Esophagus (tissue), 2 donors: ENCODE data around the gene C5AR2. TPM values are rescaled to one million over a fixed set of nuclear protein-coding genes. Genes with fewer than 3 reads are reported as not detected.
"Not testable (repeated sequence)": the region's sequence is repeated elsewhere in the genome, so short reads cannot be mapped to it uniquely, and the experiment has no call there.

Experiments used
- H3K27ac ChIP-seq, 2 donors: one replicate each; pipeline ENCODE4 v1.5.1; 2013; ENCODE audit warnings: low read depth in 2 of 2, mild to moderate bottlenecking in 2 of 2, inconsistent platforms in 1 of 2, low read length in 1 of 2, moderate library complexity in 1 of 2
- H3K27me3 ChIP-seq, 2 donors: one replicate each; pipeline ENCODE4 v1.6.1; 2013; ENCODE audit warnings: low read length in 2 of 2, control low read depth in 1 of 2, mild to moderate bottlenecking in 1 of 2; ENCODE audit not compliant: insufficient read depth in 2 of 2, control insufficient read depth in 1 of 2
- H3K36me3 ChIP-seq, 2 donors: one replicate each; pipeline ENCODE4 v1.6.1; 2013; ENCODE audit warnings: low read length in 1 of 2; ENCODE audit not compliant: control insufficient read depth in 2 of 2, insufficient read depth in 2 of 2
- H3K4me1 ChIP-seq, 2 donors: one replicate each; pipeline ENCODE4 v1.6.1; 2013; ENCODE audit warnings: low read length in 1 of 2; ENCODE audit not compliant: control insufficient read depth in 2 of 2, insufficient read depth in 2 of 2
- H3K4me3 ChIP-seq, 2 donors: one replicate each; pipeline ENCODE4 v1.5.1; 2013; ENCODE audit warnings: low read length in 2 of 2, mild to moderate bottlenecking in 2 of 2, low read depth in 1 of 2, moderate library complexity in 1 of 2
- H3K9me3 ChIP-seq, 2 donors: one replicate each; pipeline ENCODE4 v1.6.1; 2013; ENCODE audit warnings: mild to moderate bottlenecking in 2 of 2, low read depth in 1 of 2, low read length in 1 of 2, moderate library complexity in 1 of 2; ENCODE audit not compliant: control insufficient read depth in 2 of 2, insufficient read depth in 1 of 2
- WGBS, 2 donors: extraction: QIAGEN DNeasy Blood & Tissue Kit; methylation state at CpG; one replicate each; pipeline ENCODE4 v1.1.7; 2013; 5-methylcytosine and 5-hydroxymethylcytosine counted together
- polyA plus RNA-seq, 2 donors: library from polyadenylated mRNA; stranded (reverse); fragments of 200-250 nt; gene quantifications; one replicate each; pipeline ENCODE4 v1.2.3, GENCODE V29; 2013
- donor health status: healthy with polysubstance abuse.
- donor health status: Bipolar disorder and iron deficiency.

The C5AR2 gene
- polyA plus RNA-seq, 2 donors: 0.12 to 0.29 TPM

DNA sequence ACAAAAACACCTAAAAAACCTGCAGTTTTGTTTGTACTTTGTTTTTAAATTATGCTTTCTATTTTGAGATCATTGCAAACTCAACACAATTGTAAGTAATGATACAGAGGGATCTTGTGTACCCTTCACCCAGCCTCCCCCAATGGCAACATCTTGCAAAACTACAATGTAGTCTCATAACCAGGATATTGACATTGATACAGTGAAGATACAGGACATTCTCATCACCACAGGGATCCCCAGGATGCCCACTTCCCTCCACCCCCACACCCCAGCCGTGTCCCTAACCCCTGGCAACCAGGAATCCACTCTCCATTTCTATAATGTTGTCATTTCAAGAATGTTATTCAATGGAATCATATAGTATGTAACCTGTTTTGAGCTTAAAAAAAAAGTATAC, 10.3 kb upstream of the C5AR2 start:
- 79% methylated on average over 1 of the region's 1 CpG for WGBS, 2 donors
- H3K27me3 ChIP-seq: no peaks in the 10 kb centered on the region

DNA sequence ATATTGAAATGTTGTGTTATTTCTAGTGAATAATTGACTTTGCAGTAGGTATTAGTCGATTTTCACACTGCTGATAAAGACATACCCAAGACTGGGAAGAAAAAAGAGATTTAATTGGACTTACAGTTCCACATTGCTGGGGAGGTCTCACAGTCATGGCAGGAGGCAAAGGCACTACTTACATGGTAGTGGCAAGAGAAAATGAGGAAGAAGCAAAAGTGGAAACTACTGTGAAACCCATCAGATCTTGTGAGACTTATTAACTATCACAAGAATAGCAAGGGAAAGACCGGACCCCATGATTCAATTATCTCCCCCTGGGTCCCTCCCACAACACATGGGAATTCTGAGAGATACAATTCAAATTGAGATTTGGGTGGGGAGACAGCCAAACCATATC, 9.9 kb upstream of the C5AR2 start:
- H3K4me3 ChIP-seq: no peak overlapping the region
- no peaks in the 10 kb centered on the region for H3K27me3 ChIP-seq
- 79 to 80% methylated on average over 2 of the region's 2 CpGs for WGBS, 2 donors

More for the DNA sequence above, 10.3 kb upstream of the C5AR2 start:
- no peaks in the 10 kb centered on the region for H3K4me1 ChIP-seq
- no peak overlapping the region for H3K4me3 ChIP-seq
- no peaks in the 10 kb centered on the region for H3K9me3 ChIP-seq
- no peak overlapping the region for H3K27ac ChIP-seq
- H3K36me3 ChIP-seq: no peaks in the 10 kb centered on the region

DNA sequence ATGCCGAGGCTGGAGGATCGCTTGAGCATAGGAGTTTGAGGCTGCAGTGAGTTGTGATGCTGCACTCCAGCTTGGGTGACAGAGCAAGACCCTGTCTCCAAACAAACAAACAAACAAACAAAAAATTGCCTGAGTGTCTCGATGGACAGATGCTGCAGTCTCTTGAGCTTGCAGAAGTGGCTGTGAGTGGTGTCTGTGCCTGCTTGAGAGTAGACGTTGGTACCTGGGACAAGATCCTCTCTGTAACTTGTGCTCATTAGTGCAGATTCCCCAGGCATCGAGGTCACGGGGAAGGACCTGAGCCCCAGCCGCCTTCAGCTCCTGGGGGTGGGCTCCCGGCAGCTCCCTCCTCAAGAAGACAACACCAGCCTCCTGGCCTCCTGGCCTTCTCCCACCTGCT, 8.6 kb upstream of the C5AR2 start:
- Histone ChIP-seq H3K27me3 (no peaks in the 10 kb centered on the region), H3K36me3 (no peaks in the 10 kb centered on the region), H3K27ac (no peak overlapping the region), H3K4me3 (no peak overlapping the region), H3K4me1 (no peaks in the 10 kb centered on the region), H3K9me3 (no peaks in the 10 kb centered on the region)
- 70 to 77% methylated on average over 8 of the region's 8 CpGs for WGBS, 2 donors

More for the DNA sequence above, 9.9 kb upstream of the C5AR2 start:
- H3K36me3 ChIP-seq: no peaks in the 10 kb centered on the region
- H3K9me3 ChIP-seq: no peaks in the 10 kb centered on the region
- no peak overlapping the region for H3K27ac ChIP-seq
- no peaks in the 10 kb centered on the region for H3K4me1 ChIP-seq

DNA sequence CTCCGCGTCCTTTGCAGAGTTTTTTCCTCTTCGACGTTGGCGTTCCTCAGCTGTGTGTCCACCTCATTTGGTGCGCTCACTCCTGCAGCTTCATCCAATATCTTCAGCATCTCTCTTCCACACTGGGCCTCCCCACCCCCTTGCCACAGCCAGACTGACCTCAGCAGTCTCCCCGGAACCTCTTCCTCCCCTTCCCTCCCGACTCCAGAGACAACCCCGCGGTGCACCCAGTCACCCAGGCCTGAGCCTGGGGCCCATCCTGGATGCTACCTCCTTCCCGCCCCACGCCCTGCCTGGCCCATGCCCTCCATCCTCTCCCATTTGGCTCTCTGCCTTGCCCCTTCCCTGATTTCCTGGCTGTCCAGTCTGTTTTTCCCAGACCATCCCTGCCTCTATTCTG, 8.1 kb upstream of the C5AR2 start:
- no peaks in the 10 kb centered on the region for H3K4me1 ChIP-seq
- H3K9me3 ChIP-seq: no peaks in the 10 kb centered on the region
- H3K4me3 ChIP-seq: no peak overlapping the region
- H3K36me3 ChIP-seq: no peaks in the 10 kb centered on the region
- 79 to 81% methylated on average over 12 of the region's 12 CpGs for WGBS, 2 donors
- no peaks in the 10 kb centered on the region for H3K27me3 ChIP-seq
- H3K27ac ChIP-seq: no peak overlapping the region

DNA sequence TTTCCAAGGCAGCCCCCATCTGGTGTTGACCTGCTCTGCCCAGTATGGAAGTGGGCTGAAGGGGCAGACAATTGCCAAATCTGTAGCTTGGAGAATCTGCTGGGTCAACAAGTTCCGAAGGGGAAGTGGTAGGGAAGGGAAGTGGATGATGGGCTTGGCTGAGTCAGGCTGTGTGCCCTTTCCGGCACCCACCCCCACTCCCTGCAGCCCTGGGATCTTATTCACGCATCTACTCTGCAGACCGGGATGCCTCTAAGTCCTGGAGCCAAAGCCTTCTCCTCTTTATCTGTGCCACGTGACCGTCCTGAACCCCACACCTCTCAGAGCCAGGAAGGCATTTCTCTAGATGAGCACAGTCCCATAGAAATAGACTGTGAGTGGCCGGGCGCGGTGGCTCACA, 7.5 kb upstream of the C5AR2 start:
- H3K27ac ChIP-seq: no peak overlapping the region
- WGBS, 2 donors: 52 to 58% methylated on average over 9 of the region's 9 CpGs
- no peak overlapping the region for H3K4me3 ChIP-seq
- H3K9me3 ChIP-seq: no peaks in the 10 kb centered on the region
- H3K27me3 ChIP-seq: no peaks in the 10 kb centered on the region
- no peaks in the 10 kb centered on the region for H3K4me1 ChIP-seq
- no peaks in the 10 kb centered on the region for H3K36me3 ChIP-seq

DNA sequence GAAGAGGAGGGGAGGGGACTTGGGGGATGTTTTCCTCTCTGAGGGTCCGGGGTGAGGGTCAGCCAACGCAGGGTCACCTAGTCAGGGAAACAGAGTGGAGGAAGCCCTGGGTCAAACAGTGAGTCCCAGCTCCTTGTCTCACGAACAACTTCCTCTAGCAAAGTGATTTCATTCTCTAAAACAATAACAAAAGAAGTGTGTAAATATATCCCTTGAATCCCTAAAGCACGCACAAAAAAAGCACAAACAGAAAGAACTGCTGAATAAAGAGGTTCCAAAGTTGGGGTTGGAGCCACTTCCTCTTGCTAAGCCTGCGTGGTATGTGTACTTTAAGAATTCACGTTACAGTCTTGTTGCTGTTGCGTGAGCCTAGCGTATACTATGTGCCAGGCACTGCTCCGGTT, 1.5 kb upstream of the C5AR2 start:
- no peaks in the 10 kb centered on the region for H3K9me3 ChIP-seq
- no peaks in the 10 kb centered on the region for H3K27me3 ChIP-seq
- H3K4me1 ChIP-seq: peaks cover 0 to 4% of the 10 kb centered on the region in 2 donors
- H3K36me3 ChIP-seq: no peaks in the 10 kb centered on the region
- H3K4me3 ChIP-seq: no peak overlapping the region
- peak overlapping the region in 1 of 2 donors; percentile 84 for H3K27ac ChIP-seq
- 29 to 32% methylated on average over 9 of the region's 9 CpGs for WGBS, 2 donors

DNA sequence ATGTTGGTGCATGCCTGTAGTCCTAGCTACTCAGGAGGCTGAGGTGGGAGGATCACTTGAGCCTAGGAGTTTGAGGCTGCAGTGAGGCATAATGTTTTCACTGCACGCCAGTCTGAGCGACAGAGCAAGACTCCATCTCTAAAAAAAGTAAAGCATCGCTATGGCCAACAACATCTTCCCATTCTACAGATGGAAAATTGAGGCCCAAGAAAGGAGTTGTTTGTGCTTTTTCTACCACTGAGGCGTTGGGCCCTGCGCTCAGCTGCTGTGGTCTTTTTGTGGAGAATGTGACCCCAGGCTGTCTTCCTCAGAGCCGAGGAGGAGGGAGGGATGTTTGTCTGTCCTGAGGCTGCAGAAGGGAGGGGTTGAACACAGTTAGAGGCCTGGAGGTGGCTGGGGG, 485 bp upstream of the C5AR2 start:
- Histone ChIP-seq H3K4me1 (peaks cover 0 to 4% of the 10 kb centered on the region in 2 donors), H3K9me3 (no peaks in the 10 kb centered on the region), H3K36me3 (no peaks in the 10 kb centered on the region), H3K27me3 (no peaks in the 10 kb centered on the region), H3K27ac (no peak overlapping the region), H3K4me3 (no peak overlapping the region)
- WGBS, 2 donors: 84 to 85% methylated on average over 6 of the region's 6 CpGs

DNA sequence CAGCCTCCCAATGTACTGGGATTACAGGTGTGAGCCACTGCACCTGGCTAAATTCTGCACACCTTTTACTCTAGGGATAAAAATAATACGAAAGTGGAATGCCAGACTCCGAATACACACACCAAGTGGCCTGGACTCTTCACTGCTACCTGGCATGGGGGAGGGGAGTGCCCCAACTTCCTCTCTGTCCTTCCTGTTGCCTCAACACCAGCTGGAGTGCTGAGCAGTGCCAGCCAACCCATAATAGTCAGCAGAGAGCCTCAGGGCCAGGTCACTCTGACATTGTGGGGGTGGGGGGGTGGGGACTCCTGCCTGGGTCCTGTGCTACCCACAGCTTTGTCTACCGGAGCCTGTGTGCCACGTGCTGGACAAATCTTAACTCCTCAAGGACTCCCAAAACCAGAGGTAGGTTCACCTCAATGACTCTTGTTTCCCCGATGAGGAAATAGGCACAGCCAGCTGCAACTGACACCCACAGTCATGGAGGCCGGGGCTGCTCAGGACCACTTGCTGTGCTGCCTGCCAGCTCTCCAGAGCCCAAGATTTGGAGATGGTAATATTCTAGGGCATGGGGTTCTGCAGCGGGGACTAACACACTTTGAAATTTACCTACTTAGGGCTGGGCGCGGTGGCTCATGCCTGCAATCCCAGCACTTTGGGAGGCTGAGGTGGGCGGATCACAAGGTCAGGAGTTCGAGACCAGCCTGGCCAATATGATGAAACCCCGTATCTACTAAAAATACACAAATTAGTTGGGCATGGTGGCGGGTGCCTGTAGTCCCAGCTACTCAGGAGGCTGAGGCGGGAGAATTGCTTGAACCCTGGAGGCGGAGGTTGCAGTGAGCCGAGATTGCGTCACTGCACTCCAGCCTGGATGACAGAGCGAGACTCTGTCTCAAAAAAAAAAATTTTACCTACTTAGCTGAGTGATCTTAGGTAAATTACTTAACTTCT, 5.1 kb downstream of the C5AR2 start:
- H3K4me1 ChIP-seq, H3K27ac ChIP-seq, H3K4me3 ChIP-seq, H3K9me3 ChIP-seq, H3K36me3 ChIP-seq, H3K27me3 ChIP-seq: not testable (repeated sequence)
- 75% methylated on average over 18 of the region's 18 CpGs for WGBS, 2 donors

DNA sequence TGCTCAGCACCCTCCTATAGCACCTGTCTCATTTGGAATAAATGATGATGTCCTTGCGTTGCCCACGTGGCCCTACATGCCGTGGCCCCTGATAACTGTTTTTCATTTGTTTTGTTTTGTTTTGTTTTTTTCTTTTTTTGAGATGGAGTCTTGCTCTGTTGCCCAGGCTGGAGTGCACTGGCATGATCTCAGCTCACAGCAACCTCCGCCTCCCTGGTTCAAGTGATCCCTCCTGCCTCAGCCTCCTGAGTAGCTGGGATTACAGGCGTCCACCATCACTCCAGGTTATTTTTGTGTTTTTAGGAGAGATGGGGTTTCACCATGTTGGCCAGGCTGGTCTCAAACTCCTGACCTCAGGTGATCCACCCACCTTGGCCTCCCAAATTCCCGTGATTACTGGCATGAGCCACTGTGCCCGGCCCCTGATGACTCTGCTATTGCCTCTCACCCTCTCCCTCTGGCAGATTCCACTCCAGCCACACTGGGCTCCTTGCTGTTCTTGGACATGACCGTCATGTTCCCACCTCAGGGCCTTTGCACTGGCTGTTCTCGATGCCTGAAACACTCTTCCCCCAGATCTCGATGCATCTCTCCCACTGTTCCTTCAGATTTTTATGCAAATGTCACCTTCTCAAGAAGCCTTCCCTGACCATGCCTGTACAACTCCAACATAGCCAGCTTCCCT, 7.4 kb downstream of the C5AR2 start:
- no peaks in the 10 kb centered on the region for H3K36me3 ChIP-seq
- no peaks in the 10 kb centered on the region for H3K4me1 ChIP-seq
- 71 to 79% methylated on average over 10 of the region's 10 CpGs for WGBS, 2 donors
- H3K9me3 ChIP-seq: peaks cover 0 to 2% of the 10 kb centered on the region in 2 donors
- H3K27ac ChIP-seq: no peak overlapping the region
- H3K4me3 ChIP-seq: no peak overlapping the region
- H3K27me3 ChIP-seq: no peaks in the 10 kb centered on the region
